NAMALWA (cell line): ENCODE results near the gene KDM4C.
"Not testable (repeated sequence)": the region's sequence is repeated elsewhere in the genome, so short reads cannot be mapped to it uniquely, and the experiment has no call there.

Experiments used
- DNase-seq: peaks from one replicate; pipeline ENCODE4 v3.0.0-alpha.2; 2015; ENCODE audit warnings: low spot score

The KDM4C gene

GRCh38 chr9:6931913-6932312 is 174.1 kb downstream of the KDM4C start:
- DNase-seq = no peak

DNA sequence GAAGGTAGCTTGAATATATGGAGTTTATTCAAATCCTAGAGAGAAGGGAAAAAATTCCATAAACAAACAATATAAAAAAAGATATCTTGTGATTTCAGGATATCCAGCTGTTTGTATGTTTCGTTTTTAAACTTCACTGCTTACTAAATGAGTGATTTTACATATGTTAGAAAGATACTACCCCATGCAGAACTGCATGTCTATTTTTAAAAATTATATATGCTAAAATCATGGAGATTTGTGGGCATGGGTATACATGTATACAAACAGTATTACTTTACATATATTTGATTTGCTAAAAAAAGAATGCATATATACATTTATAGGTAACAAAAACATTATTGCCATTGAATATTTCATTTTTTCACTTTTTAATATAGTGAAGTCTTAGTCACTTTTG is 178.3 kb downstream of the KDM4C start:
- no peak for DNase-seq

- DNase-seq = no peak
These were observed 179.4 kb downstream of the KDM4C start for GRCh38 chr9:6937209-6937608.

DNA sequence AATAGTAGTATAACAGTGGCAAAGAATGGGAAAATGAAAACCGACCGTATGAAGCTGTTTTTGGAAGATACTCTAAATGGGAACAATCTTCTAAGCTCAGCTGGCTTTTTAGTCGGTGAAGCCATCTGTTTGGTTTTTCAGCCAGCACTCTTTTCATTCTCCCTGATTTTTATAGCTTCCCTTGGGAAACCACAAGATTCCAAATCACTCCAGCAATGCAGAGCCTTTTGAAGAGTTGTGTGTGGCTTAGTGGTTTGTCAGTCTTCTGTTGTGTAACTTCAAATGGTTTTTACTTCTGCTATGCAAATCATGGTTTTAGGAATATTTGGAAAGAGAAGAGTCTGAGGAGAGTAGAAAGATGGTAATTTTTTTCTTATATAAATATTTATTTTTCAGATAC is 180.7 kb downstream of the KDM4C start:
- DNase-seq = no peak

GRCh38 chr9:6938873-6939272 is 181.1 kb downstream of the KDM4C start:
- no peak for DNase-seq

GRCh38 chr9:6941501-6941900 is 183.7 kb downstream of the KDM4C start:
- DNase-seq = no peak

GRCh38 chr9:6942406-6942805 is 184.6 kb downstream of the KDM4C start:
- DNase-seq = no peak

GRCh38 chr9:6943293-6943692 is 185.5 kb downstream of the KDM4C start:
- no peak for DNase-seq

GRCh38 chr9:6944093-6944551 is 186.3 kb downstream of the KDM4C start:
- no peak for DNase-seq

DNA sequence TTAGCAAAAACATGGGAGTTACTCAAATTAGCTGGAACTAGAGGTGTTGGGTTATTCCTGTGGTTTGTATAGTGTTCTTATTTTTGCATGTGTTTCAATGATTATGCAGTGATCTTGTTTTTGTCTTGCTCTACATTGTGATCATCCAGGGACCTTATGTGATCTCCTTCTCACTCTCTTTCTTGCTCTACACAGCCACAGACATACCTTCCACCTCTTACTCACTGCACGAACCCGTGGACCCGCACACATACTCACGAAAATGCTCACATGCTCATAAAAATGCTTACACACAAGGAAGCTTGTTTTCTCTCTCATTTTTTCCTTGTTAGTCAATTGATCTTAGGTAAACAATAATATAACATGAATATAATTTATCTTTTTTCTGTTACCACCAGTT is 187.1 kb downstream of the KDM4C start:
- no peak for DNase-seq

- DNase-seq = no peak
These were observed 188.0 kb downstream of the KDM4C start for GRCh38 chr9:6945816-6946215.

DNA sequence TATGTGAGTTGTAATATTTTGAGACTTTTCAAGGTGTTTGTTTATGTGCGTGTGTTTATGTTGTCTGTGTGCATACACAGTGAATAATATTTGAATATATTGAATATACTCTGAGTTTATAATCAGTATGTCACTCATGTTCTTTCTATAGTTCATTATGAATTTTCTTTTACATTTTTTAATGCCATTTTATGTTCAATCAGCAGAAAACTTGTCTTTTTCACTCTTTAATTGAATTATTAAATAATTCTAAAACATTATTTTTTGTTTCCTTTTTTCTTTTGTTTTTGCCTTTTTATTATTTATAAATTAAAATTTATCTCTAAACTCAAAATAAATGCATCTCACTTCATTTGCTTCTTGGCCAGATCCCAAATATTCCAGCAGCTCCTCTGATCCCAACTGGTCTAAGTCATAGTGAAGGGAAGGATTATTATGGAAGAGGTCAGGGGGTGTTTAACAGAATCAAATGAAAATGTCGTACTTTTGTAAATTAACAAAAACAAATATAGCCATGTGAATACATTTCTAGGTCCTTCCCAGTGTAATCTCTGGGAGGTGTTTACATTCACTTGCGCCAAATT is 188.9 kb downstream of the KDM4C start:
- DNase-seq = no peak

DNA sequence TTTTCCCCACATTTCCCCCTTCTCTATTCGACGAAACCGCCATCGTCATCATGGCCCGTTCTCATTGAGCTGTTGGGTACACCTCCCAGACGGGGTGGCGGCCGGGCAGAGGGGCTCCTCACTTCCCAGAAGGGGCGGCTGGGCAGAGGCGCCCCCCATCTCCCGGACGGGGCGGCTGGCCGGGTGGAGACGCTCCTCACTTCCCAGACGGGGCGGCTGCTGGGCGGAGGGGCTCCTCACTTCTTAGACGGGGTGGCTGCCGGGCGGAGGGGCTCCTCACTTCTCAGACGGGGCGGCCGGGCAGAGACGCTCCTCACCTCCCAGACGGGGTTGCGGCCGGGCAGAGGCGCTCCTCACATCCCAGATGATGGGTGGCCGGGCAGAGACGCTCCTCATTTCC is 191.1 kb downstream of the KDM4C start:
- DNase-seq = not testable (repeated sequence)

- no peak for DNase-seq
These were observed 197.6 kb downstream of the KDM4C start for GRCh38 chr9:6955251-6955921.

DNA sequence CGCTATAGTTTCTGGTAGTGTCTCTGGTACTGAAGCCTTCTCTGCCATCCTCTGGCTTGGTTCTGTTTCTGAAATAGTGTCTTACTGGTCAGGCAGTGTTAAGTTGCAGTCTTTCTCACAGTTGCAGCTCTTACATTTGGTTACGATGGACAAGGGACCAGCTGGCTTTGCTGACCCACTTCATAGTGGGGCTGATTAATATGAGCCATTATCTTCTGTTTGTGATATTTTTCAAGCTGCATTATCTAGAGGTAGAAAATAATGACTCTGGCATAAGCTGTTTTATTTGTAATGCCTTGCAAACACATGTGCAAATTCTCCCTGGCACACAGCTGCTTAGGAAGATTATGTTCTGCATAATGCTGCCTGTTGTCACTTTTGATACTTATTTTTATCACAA is 199.1 kb downstream of the KDM4C start:
- no peak for DNase-seq

DNA sequence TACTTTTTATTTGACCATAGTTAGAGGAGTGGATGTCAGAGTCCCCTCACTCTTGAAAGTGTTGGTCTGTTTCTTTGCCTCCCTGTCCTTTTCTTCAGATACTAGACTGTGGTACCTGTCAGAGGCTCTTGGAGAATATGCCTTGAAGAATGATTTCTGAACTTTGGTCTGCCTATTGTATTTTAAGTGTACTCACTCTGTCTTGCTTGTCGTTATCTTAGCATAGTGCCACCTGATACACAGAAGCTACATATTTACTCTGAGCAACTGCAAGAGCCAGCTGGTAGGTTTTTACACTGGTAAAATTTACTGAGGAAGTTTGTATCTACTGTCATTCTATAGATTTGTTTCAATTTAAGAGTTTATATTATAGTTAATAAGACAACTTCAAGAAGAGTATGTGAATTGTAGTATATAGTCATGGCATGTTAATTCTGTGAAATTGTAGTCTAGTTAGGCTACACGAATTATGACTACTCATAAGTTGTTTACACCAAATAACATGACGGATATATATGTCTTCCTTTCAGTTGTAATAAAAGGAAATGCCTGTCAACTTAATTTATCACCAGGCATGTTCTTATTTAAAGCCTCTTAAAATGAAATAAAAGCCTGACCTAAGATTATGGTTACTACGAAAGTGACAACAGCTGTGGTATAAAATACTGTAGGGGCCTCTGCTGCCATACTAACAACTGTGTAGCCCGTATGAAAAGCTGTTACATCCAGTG is 201.7 kb downstream of the KDM4C start:
- DNase-seq = no peak

DNA sequence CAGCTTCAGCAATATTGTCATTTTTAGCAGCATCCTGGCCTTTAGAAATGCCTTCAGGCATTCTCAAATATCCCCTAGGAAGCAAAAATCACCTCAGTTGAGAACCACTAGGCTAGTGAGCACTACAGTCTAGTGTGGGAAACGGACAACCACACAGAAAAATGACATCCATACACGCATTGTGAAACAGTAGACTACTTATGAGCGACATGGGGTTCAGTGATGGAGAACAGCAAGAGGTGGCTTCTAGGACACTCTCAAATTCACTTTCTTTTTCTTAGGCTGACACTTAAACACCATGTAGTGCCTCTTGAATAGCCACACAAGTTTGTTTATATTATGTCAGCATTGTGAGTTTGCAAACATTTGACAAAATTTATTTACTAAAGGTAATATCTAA is 203.0 kb downstream of the KDM4C start:
- no peak for DNase-seq

- no peak for DNase-seq
These were observed 204.2 kb downstream of the KDM4C start for GRCh38 chr9:6961845-6962522.

- no peak for DNase-seq
These were observed 207.8 kb downstream of the KDM4C start for GRCh38 chr9:6965566-6965965.

DNA sequence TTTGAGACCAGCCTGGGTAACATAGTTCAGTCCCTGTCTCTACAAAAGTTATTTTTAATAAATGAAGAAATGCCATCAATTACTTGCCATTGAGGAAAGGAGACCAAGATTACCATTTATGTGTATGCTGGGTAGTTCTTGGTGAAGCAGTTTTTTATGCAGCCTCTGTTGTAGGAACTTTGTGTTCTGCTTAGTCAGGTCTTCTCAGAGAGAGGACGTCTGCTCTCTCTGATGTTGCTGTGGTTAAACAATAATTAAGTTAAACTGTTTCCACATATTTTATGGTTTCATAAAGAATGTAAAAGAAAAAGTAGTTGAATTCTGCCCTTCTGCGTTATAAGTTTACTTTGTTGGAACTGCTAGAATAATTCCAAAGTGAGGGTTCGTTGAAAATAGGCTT is 210.5 kb downstream of the KDM4C start:
- no peak for DNase-seq

DNA sequence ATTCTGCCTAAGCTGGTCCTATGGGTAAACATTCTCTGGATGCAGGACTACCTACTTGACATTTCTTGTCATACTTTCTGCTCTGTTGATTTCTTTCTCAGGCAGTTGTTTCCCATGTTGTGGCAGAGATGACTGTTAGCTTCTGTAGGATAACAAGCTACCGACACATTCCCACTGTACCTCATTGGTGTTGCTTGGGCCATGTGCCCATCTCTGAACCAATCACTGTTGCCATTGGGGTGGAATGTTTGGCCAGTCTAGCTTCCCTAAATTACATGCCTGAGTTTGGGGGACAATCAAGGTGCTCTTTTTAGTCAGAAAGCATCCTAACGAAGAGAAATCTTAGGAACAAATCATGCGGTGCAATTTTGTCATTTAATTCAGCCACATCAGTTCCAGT is 212.0 kb downstream of the KDM4C start:
- DNase-seq = no peak

DNA sequence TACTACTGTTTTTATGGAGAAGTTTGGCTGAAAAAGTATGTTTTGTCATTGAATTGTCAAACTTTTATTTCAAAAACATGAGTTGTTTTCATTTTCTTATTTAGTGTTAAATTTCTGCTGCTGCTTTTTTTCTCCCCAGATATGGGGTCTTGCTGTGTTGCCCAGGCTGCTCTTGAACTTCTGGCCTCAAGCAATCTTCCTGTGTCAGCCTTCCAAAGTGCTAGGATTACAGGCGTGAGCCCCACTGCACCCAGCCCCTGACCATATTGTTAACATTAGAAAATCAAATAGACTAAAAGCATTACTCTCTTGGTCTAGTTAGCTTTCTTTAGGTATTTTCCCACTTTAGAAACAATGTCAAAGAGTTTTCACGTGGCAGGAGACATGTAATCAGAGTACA is 215.3 kb downstream of the KDM4C start:
- no peak for DNase-seq

DNA sequence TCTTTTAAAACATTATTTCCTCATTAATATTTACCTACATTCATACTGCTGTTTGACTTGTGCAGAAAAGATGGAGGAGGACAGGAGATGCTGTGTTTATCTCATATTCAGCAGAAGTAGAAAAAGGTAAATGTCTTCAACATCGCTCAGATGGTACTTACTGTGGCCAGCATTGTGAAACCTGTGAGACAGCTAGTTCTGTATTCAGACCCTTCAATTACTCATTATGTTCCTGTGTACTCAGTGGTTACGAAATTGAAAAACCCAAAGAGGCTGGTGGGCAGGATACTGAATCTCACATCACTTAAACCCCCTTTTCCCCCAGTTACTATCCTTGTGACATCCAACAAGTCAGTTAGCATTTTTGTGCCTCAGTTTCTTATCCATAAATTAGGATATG is 216.0 kb downstream of the KDM4C start:
- DNase-seq = no peak
